Tibial nerve (tissue), 4 donors: ENCODE measurements around the gene CLEC19A.

Experiments
- EP300 ChIP-seq, 2 donors: sonication (generic); formaldehyde crosslinking; IDR thresholded peaks; one replicate each; pipeline ENCODE4 v1.6.1; 2017; ENCODE audit warnings: antibody characterized with exemption in 2 of 2, mild to moderate bottlenecking in 1 of 2
- TF ChIP-seq, protein P1 (sequence below), 5 experiments: fragments of 200-600 bp in 3 of 5; fragments of 450-650 bp in 2 of 5; sonication (generic) in 3 of 5; IDR thresholded peaks; one replicate each; pipeline ENCODE4 v1.5.1; 2016 to 2019; ENCODE audit warnings: antibody characterized with exemption in 5 of 5, mild to moderate bottlenecking in 3 of 5, moderate library complexity in 2 of 5

DNA sequence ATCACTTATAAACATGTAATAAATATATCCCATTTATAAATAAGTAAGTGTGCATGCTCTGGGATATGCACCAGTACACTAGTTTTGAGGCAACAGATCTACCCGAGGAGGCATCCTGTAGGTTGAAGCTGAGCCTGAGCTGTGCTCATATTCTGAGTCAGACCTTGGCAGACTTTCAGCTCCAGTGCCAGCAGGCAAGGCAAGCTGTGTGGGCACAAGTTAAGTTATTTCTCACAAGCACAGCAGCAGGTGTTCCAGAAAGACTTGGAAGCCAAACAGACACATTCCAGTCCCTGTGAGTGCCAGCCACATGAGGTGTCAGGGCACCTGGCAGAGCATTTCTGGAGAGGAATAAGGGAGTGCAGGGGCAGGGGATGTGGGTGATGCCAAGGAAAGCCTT is 1.3 kb upstream of the CLEC19A start:
- TF ChIP-seq, protein P1, sequence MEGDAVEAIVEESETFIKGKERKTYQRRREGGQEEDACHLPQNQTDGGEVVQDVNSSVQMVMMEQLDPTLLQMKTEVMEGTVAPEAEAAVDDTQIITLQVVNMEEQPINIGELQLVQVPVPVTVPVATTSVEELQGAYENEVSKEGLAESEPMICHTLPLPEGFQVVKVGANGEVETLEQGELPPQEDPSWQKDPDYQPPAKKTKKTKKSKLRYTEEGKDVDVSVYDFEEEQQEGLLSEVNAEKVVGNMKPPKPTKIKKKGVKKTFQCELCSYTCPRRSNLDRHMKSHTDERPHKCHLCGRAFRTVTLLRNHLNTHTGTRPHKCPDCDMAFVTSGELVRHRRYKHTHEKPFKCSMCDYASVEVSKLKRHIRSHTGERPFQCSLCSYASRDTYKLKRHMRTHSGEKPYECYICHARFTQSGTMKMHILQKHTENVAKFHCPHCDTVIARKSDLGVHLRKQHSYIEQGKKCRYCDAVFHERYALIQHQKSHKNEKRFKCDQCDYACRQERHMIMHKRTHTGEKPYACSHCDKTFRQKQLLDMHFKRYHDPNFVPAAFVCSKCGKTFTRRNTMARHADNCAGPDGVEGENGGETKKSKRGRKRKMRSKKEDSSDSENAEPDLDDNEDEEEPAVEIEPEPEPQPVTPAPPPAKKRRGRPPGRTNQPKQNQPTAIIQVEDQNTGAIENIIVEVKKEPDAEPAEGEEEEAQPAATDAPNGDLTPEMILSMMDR (IDR thresholded peaks at IDR 0.05), result no peak
- TF ChIP-seq EP300 (IDR thresholded peaks at IDR 0.05), result no peak
